Choroid plexus epithelial cell (primary cell): Measurements from ENCODE around the gene IRF2BP1.

Experiments
- DNase-seq: peaks from one replicate; pipeline ENCODE4 v3.0.0-alpha.2; 2010; ENCODE audit warnings: low read depth
- H3K4me3 ChIP-seq: 2 replicates; pipeline ENCODE4 v1.5.1; 2011; ENCODE audit warnings: low read depth, mild to moderate bottlenecking, control low read depth, low read length, moderate library complexity
- CTCF ChIP-seq: conservative IDR thresholded peaks from 2 replicates; pipeline ENCODE4 v1.5.1; 2011; ENCODE audit warnings: low read depth, mild to moderate bottlenecking, control low read depth, inconsistent platforms, low read length, moderate library complexity

Gene IRF2BP1

DNA sequence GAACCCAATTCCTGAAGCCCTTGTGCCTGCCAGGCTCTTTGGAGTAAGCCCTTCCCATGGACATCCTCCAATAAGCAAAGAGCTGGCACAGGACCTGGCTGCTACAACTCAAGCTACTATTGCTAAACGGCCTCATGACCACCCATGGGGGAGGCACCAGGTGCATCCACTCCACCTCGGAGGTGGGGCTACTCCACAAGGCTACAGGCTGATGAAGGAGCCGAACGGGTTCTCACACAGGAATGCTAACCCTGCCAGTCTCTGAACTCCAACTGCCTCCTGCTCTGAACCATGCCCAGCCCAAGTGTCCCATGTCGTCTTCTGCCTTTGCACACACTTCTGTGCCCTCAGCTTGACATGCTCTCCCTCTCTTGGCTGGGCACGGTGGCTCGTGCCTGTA, 33.0 kb downstream of the IRF2BP1 start:
- TF ChIP-seq CTCF = no peak
- no peak overlapping the region for H3K4me3 ChIP-seq
- DNase-seq = no peak

DNA sequence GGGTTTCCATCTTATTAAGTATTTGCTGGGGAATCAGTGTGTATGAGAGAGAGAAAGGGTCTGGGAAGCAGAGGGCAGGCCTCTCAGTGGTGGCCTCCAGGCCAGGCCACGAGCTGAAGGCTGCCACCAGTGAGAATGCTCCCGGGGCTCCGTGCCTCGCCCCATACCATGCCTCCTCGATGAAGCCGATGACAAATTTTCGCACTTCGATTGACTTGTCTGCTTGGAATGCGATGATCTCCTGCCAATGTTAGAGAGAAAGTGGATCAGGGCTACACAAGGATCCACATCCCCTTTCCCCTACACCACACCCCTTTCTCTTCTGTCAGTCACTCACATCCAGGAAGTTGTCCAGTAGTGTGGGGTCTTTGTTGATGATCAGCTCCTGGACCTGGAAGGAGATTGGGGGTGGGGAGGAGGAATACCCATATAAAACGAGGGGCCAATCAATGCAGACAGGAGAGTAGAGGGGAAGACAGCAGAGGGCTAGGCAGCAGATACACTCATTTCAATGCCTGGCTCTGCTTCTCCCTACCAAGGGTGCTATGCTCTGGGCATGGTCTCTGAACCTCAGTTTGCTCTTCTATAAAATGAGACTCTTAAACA, 33.7 kb downstream of the IRF2BP1 start:
- peak; percentile 13 for DNase-seq
- H3K4me3 ChIP-seq = no peak overlapping the region
- TF ChIP-seq CTCF = no peak

DNA sequence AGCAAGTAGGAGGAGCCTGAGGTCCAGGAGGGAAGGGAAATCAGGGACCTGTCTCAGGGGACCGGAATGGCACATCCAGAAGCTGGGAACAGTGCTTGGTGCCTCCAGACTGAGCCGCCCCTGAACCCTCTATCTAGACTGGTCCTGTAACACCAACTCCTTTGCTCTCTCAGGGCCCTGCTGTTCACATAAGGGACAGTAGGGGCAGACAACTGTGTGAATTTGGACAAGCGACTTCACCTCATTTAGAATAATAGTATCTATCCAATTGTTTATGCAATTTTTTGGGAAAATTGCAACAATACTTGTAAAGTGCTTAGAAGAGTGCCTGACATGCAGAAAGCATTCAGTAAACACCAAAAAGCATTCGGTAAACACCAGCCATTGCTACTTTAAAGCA, 37.0 kb downstream of the IRF2BP1 start:
- no peak overlapping the region for H3K4me3 ChIP-seq
- DNase-seq = peak; percentile 34
- peak; percentile 53 for TF ChIP-seq CTCF

GRCh38 chr19:45847663-45848062, 38.3 kb downstream of the IRF2BP1 start:
- no peak for TF ChIP-seq CTCF
- H3K4me3 ChIP-seq = no peak overlapping the region
- DNase-seq = no peak

DNA sequence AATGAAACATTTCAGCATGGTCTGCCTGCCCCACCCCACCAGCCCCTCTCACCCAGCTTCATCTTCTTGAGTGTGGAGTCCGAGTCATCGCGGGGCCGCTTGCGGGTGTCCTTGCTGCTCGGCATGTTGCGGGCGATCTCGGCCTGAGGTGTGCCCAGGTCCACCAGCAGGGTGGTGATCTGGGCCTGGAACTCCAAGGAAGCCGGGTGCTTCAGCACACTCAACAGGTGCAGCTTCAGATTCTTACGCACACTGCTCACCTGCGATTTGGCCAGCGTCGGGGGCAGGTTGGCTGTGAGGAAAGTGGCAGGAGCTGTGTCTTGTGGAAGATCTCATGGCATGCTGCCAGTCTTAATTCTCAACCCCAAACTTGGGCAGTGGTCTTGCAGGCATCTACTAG, 43.7 kb downstream of the IRF2BP1 start:
- DNase-seq = no peak
- TF ChIP-seq CTCF = no peak
- H3K4me3 ChIP-seq = no peak overlapping the region

- no peak overlapping the region for H3K4me3 ChIP-seq
- TF ChIP-seq CTCF = no peak
- DNase-seq = no peak
These were observed 51.0 kb downstream of the IRF2BP1 start for GRCh38 chr19:45834970-45835369.
